Left colon (tissue), 2 donors: Measurements from ENCODE around the gene GCNT2. TPM values are rescaled to one million over a fixed set of nuclear protein-coding genes. Genes with fewer than 3 reads are reported as not detected.
A peak's percentile ranks its signal among the peaks of the same experiment; 100 is the strongest.
"Not testable (repeated sequence)": the region's sequence is repeated elsewhere in the genome, so short reads cannot be mapped to it uniquely, and the experiment has no call there.

ENCODE experiments used
- ATAC-seq: fragments of 200-7000 bp; cut with Tn5 transposase; one replicate; pipeline ENCODE4 v1.9.1; 2020; ENCODE audit warnings: mild to moderate bottlenecking, moderate library complexity
- DNase-seq, 2 donors: peaks; one replicate each; pipeline ENCODE4 v3.0.0-alpha.2; 2020
- intact Hi-C, 2 donors: fragments of 100-400 bp; cut with DNase I in 1 of 2; cut with micrococcal nuclease in 1 of 2; formaldehyde crosslinking; loops; one replicate each; pipeline versions ENCODE4 v1.11.2 to v1.14.0; 2022; cut with DNase I, micrococcal nuclease
- total RNA-seq, 2 donors: library from RNA; stranded (reverse); fragmentation: NEBNext Ultra II Directional; extraction: Animal tissue kit (Norgen Biotek cat#: 25700); gene quantifications; one replicate each; pipeline ENCODE4 v1.2.1, GENCODE V29; 2021
- donor health status: DM: no; HTN: no; CAD: no.
- donor health status: DM: yes; HTN: yes; CAD: no.

Gene GCNT2
- total RNA-seq, 2 donors from 2014 or later: 12.2 to 20.3 TPM

- DNase-seq (peak; percentile 73), ATAC-seq (peak; percentile 100)
- intact Hi-C loops: no loop called here
Measured at GRCh38 chr6:10510592-10511367, 10.4 kb upstream of the GCNT2 start.

DNA sequence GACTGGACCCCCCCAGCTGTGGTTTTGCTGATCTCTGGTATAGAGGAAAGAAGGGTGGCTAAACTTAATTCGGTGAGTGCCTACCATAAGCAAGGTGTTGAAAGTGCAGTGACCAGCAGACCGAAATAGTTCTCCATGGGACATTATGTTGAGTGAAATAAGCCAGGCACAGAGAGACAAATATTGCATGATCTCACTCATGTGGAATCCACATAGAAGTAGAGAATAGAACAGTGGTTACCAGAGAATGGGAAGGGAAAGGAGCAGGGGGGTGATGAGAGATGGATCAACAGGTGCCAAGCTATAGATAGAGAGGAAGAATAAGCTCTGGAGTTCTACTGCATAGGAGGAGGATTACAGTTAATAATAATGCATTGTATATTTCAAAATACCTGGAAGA lies 9.7 kb upstream of the GCNT2 start:
- no peak for ATAC-seq
- no peak for DNase-seq
- intact Hi-C loops: no loop called here

DNA sequence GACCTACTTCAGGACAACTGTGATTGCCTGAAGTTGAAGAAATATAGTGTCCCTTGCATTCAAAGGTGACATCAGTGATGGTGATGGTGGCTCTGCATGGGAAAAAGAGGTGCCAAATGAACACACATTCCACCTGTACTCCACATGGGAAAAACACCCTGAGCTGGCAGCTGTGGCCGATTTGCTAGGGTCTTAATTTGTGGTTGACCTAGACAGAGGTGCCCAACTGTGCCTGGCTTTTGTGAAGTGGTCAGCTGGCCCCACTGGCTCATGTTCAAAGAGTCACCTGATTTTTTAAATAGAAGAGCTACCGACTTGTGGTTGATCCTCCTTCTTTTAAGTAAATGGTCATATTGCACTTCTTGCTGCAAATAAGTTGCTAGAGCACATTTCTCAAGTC lies 7.6 kb upstream of the GCNT2 start:
- intact Hi-C loops: no loop called here
- no peak for ATAC-seq
- DNase-seq: no peak

- no peak for ATAC-seq
Measured at GRCh38 chr6:10514049-10514780, 6.9 kb upstream of the GCNT2 start.

DNA sequence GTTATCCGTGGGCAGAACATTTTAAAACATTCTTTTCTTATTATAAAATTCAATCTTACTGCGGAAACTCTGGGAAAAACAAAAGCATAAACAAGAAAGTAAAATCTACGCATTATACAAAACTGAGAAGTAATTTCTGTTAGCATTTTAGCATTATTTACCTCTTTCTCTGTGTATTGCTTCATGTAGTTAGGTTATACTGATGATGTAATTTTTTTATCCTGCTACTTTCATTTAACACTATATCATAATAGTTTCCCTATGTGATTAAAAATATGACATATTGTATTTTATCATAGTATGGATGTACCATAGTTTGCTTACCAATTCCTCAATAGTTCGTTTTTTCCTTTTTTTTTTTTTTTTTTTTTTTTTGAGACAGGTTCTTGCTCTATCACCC lies 4.2 kb upstream of the GCNT2 start:
- ATAC-seq: no peak
- intact Hi-C loops: no loop called here
- no peak for DNase-seq

More at GRCh38 chr6:10514049-10514780, 6.9 kb upstream of the GCNT2 start:
- intact Hi-C loops: no loop called here
- DNase-seq: no peak

DNA sequence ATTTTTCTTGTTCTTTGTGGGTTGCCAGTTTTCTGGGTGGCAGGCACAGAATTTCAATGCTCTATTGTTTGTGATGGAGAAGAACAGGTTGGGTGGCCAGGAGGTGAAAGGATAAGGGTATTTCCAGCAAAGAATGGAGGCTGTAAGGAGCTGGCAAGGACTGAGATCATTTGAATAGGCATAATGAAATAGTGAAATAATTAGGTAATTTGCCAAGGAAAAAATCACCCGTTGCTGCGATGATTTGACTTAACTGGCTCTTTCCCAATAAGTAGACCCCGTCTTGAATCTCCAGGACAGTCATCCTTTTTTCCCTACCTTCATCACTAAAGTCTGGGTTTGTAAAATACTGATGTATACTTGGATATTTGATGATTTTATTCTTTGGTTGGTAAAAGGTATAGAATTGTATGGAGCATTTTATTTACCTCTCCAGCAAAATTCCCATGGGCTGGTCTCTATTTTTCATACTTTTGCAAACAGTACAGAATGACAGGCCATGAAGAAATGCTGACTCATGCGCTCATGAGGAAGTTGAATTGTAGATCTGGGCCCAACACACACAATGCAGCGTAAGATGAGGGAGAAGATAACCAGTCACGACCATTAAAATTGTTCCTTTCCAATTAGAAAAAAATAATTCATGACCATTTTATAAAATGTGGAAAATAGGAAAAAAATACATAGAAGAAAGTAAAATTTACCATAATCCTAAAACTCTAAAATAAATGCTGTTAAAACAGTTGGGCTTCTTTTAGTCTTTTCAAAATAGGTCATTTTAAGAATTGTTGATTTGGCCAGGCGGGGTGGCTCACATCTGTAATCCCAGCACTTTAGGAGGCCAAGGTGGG lies 2.4 kb upstream of the GCNT2 start:
- no peak for DNase-seq
- ATAC-seq: peak; percentile 91
- intact Hi-C loops: no loop called here

DNA sequence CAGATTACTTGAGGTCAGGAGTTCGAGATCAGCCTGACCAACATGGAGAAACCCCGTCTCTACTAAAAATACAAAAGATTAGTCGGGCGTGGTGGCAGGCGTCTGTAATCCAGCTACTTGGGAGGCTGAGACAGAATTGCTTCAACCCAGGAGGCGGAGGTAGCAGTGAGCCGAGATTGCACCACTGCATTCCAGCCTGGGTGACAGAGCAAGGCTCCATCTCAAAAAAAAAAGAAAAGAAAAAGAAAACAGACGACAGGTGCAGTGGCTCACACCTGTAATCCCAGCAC lies 1.8 kb upstream of the GCNT2 start:
- intact Hi-C loops, DNase-seq, ATAC-seq: not testable (repeated sequence)

GRCh38 chr6:10520468-10520867 lies 683 bp upstream of the GCNT2 start:
- intact Hi-C loops: no loop called here
- ATAC-seq (peak; percentile 18), DNase-seq (no peak)

DNA sequence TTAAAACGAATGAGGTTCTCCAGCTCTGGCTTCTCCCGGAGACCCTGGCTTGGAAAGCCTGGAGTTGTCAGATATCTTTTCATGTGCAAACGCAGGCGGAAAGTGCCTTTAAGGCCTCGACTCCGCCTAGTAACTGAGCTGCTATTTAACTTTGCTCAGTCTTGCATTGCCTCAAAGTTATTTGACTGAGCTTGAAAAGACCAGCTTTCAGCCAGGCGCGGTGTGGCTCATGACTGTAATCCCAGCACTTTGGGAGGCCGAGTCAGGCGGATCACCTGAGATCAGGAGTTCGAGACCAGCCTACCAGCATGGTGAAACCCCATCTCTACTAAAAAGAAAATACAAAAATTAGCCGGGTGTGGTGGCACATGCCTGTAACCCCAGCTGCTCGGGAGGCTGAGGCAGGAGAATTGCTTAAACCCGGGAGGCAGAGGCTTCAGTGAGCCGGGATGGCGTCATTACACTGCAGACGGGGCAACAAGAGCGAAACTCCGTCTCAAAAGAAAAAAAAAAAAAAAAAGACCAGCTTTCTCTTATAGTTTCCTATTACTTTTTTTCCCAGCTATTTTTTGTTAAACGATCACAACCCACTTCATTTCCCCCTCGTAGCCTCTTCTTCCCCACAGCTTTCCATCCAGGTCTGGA lies 1.9 kb downstream of the GCNT2 start:
- DNase-seq (no peak), ATAC-seq (no peak)
- intact Hi-C loops: no loop called here

DNA sequence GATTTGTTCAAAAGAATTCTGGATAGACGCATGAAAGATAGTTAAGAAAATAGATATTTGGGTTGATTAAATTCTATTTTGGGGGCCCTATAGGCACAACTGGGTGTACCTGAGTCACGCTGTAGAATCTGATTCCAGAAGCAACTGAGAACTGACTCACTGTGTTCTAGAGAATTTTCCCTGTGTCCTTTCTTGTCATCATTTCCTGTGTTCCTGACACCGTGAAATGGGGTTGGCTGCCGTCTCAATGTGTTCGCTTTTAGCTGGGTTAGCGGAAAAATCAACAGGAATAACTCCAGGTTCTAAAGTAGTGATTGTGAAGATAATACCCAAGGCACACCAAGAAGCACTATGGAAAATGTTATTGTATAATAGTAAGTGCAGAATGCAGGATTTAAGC lies 5.0 kb downstream of the GCNT2 start:
- intact Hi-C loops: no loop called here
- ATAC-seq: no peak
- no peak for DNase-seq

DNA sequence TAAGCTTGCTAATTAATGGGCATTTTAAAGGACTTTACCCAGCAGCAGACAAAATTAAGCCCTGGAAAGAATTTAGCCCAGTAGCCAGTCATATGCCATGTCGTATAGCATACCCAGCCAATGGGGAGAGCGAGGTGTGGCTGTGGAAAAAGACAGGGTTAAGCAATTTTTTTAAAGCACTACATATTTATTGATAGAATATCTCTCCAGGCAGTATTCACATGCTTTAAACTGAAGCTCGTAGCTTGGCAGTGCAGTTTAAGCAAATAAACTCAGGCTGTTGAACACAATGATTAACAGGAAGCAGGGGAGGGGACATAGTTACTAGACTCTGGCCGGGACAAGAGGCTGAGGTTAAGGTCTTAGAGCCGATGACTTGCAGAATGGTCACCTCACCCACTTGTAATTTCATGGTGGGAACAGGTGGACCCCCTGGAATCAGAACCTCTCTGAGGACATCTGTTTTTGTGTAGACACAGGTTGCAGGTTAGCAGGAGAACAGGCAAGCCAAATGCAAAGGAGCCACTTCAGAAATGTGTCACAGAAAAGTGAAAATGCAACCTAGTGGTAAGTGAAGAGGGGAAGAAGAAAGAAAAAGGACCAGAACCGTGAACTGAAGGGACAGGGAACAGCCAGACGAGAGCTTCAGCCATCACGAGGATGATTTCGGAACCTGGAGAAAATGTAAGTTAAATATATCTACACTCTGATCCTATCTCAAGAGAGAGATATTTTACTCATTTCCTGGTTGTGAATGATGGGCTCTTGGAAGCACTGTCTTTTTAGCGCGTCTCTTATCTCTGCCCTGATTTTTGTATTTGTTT lies 7.2 kb downstream of the GCNT2 start:
- DNase-seq: peak; percentile 46 to 68

DNA sequence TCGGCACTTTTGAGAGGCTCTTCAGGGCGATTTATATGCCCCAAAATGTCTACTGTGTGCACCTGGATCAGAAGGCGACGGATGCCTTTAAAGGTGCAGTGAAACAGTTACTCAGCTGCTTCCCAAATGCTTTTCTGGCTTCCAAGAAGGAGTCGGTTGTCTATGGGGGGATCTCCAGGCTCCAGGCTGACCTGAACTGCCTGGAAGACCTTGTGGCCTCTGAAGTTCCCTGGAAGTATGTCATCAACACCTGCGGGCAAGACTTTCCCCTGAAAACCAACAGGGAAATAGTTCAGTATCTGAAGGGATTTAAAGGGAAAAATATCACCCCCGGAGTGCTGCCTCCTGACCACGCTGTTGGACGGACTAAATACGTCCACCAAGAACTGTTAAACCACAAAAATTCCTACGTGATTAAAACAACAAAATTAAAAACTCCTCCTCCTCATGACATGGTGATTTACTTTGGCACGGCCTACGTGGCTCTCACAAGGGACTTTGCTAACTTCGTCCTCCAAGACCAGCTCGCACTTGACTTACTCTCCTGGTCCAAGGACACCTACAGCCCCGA lies 8.2 kb downstream of the GCNT2 start:
- ATAC-seq: no peak
- no peak for DNase-seq
- intact Hi-C loops: no loop called here

More for the DNA sequence above, 7.2 kb downstream of the GCNT2 start:
- intact Hi-C loops: no loop called here
- ATAC-seq: peak; percentile 92

DNA sequence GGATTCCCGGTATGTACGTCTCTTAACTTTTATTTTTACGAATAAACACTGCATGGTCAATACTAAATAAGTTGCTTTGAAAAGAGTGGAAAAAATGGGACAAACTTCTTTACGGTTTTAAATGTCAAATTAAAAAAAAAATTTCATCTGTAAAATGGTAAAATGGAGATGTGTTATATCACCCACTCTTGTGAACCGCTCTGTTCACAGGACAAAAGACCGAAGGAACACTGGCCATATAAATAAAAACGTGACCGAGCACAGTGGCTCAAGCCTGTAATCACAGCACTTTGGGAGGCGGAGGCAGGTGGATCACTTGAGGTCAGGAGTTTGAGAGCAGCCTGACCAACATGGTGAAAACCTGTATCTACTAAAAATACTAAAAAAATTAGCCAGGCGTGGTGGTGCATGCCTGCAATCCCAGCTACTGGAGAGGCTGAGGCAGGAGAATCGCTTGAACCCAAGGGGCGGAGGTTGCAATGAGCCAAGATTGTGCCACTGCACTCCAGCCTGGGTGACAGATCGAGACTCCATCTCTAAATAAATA lies 8.8 kb downstream of the GCNT2 start:
- intact Hi-C loops, ATAC-seq, DNase-seq: not testable (repeated sequence)

- intact Hi-C loops: no loop called here
- DNase-seq (no peak), ATAC-seq (no peak)
Measured at GRCh38 chr6:10531503-10531902, 10.4 kb downstream of the GCNT2 start.

GRCh38 chr6:10531942-10532341 lies 10.8 kb downstream of the GCNT2 start:
- no peak for ATAC-seq
- no peak for DNase-seq
- intact Hi-C loops: no loop called here

- intact Hi-C loops: no loop called here
- no peak for ATAC-seq
- no peak for DNase-seq
Measured at GRCh38 chr6:10532392-10532791, 11.2 kb downstream of the GCNT2 start.

DNA sequence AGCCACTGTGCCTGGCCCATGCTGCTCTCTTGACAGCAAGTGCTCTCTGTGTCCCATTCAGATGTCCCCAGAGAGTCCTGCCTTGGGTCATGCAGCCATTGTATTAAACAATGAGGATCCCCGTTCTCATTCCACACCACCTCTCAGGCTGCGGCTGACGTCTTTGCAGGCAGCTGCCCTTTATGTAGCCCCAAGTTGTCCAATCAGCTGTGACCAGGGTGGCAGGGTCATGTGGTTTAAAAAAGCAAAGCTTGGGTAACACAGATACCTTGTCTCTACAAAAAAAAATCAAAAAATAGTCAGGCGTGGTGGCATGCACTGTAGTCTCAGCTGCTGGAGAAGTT lies 13.2 kb downstream of the GCNT2 start:
- DNase-seq: no peak
- intact Hi-C loops: no loop called here

GRCh38 chr6:10535193-10535592 lies 14.0 kb downstream of the GCNT2 start:
- no peak for ATAC-seq
- intact Hi-C loops: no loop called here
- DNase-seq: no peak

More for the DNA sequence above, 13.2 kb downstream of the GCNT2 start:
- ATAC-seq: no peak
